Stimulated activated CD8-positive, alpha-beta memory T cell treated with anti-CD3 and anti-CD28 coated beads, Interleukin-4, amount 100 ng/mL, for 1 hour (primary cell): ENCODE data around the gene FPR1.
A peak's percentile ranks its signal among the peaks of the same experiment; 100 is the strongest.

Experiments
- DNase-seq, 2 donors: peaks; one replicate each; pipeline ENCODE4 v3.0.0-alpha.2; 2020; ENCODE audit warnings: low read depth in 2 of 2, low spot score in 1 of 2

FPR1 gene

DNA sequence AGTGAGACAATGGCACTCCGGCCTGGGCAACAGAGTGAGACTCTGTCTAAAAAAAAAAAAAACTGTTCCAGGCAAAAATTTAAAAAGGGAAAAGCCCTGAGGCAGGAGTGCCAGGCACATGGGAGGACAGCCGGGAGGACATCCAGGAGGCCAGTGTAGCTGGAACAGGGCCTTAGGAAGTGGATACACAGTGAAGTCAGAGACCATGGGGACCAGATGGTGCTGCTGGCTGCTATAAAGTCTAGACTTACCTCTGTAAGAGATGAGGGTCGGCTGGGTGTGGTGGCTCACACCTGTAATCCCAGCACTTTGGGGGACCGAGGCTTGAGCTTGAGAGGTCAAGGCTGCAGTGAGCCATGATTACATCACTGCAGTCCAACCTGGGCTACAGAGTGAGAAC is 42.9 kb downstream of the FPR1 start:
- DNase-seq, result no peak

DNA sequence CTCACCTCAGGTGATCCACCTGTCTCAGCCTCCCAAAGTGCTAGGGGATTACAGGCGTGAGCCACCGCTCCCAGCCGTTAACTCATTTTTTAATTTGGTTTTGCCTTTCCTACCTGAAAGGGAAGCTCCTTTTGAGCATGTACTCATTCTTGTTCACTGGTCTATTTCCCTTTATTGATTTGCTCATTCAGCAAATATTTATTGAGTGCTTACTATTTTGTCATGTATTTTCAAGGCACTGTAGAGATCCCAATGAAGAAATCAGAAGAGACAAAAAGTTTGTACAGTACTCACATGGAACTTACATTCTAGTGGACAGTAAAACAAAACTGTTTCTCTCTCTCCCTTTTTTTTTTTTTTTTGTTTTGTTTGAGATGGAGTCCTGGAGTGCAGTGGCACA is 44.8 kb downstream of the FPR1 start:
- DNase-seq, result no peak

DNA sequence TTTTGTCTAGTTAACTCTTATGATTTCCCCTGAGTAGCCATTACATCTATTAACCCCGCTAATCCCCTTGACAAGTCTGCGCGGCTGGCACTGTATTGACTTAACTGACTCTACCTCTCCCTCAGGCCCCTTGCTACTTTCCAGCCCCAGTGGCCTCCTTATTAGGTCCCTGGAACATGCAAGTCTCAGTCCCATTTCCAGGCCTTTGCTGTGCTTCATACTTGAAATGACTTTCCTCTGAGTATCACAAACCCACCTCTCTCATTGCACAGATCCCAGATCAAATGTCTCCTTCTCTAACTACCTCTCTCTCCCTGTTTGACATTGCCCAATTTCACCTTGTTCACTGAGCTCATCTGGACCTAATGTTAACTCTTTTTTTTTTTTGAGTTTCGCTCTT is 45.4 kb downstream of the FPR1 start:
- no peak for DNase-seq

DNA sequence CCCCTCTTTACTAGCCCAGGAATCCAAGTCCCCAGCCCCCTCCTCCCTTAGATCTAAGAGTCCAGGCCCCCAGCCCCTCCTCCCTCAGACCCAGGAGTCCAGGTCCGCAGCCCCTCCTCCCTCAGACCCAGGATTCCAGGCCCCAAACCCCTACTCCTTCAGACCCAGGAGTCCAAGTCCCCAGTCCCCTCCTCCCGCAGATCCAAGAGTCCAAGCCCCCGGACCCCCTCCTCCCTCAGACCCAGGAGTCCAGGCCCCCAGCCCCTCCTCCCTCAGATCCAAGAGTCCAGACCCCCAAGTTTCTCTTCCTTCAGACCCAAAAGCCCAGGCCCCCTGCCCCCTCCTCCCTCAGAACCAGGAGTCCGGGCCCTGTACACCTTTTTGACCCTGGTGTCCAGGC is 47.1 kb downstream of the FPR1 start:
- no peak for DNase-seq

DNA sequence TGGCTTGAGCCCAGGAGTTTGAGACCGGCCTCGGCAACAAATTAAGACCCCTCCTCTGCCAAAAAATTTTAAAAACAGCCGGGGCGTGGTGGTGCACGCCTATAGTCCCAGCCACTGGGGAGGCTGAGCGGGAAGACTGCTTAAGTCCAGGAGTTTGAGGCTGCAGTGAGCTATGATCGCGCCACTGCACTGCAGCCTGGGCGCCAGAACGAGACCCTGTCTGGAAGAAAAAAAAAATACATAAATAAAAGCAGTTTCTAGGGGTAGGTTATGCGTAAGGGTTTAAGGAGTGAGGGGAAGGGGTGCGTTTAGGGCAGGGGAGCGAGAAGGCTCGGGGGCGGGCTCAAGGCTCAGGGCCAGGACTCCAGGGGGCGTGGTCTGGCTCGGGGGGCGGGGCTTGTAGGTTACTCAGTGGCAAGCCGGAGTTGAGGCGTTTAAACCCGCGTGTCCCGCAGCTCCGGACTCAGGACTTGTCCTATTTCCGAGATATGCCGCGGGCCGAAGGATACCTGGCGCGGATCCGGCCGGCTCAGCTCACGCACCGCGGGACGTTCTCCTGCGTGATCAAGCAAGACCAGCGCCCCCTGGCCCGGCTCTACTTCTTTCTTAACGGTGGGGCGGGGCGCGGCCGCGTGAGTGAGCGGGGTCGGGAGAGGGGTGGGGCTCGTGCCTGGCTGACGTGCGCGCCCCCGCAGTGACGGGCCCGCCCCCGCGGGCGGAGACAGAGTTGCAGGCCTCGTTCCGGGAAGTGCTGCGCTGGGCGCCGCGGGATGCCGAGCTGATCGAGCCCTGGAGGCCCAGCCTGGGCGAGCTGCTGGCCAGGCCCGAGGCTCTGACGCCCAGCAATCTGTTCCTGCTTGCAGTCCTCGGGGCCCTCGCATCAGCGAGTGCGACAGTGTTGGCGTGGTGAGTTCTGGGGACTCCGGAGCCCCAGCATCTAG is 47.8 kb downstream of the FPR1 start:
- peak; percentile 91 to 95 for DNase-seq

DNA sequence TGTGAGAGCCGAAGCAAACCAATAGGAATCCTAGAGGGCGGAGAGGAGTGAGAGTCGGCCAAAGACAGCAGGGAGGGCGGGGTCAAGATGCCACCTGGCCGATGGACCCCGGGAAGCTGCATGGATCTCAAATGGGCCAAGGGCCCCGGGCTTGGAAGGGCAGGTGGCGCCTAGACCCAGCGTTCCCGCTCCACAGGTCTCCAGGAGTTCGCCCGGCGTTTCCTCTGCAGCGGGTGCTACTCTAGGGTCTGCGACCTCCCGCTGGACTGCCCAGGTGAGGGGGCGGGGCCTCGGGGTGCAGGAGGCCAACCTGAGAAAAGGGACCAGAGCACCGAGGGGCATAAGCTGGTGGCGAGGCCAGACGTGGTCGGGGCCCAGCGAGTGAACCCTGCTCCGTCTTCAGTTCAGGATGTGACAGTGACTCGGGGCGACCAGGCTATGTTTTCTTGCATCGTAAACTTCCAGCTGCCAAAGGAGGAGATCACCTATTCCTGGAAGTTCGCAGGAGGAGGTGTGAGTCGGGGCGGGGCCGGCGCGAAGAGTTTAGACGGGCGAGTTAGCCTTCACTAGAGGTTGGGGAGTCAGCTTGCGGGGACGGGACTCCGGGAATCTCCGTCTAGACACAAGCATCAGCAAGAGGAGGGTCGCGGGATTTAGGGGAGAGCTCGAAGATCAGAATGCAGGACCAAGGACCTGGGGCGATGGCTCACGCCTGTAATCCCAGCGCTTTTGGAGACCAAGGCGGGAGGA is 48.7 kb downstream of the FPR1 start:
- no peak for DNase-seq

DNA sequence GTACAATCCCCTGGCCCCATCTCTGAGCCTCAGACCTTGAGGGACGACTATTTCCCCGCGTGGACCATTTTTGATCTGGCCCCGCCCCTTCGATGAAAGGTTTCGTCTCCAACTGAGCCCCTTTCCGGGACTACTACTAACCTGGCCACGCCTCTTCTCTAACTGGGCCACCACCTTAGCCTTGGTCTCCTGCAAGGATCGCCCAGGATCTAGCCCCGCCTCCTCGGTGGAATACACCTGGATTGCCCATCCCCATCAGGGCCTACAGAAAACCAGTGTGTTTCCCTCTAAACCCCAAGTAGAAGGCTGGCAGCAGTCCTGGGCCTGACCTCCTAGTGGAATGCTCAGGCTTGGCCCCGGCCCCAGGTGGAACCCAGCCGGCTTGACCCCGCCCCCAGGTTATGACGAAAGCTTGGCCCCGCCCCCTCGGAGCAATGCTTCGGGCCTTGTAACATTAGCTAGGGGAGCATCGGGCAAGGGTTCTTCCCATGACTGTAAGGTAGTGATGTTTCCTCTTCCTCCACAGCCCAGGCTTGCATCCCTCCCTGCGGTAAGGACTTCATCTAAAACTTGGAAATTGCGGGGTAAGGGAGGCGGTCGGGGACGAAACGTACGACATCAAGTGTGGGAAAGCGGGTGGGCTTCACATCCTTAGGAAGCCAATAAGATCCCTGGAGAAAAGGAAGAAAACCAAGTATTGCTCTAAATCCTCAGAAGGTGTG is 49.4 kb downstream of the FPR1 start:
- peak in 1 of 2 donors; percentile 14 for DNase-seq

DNA sequence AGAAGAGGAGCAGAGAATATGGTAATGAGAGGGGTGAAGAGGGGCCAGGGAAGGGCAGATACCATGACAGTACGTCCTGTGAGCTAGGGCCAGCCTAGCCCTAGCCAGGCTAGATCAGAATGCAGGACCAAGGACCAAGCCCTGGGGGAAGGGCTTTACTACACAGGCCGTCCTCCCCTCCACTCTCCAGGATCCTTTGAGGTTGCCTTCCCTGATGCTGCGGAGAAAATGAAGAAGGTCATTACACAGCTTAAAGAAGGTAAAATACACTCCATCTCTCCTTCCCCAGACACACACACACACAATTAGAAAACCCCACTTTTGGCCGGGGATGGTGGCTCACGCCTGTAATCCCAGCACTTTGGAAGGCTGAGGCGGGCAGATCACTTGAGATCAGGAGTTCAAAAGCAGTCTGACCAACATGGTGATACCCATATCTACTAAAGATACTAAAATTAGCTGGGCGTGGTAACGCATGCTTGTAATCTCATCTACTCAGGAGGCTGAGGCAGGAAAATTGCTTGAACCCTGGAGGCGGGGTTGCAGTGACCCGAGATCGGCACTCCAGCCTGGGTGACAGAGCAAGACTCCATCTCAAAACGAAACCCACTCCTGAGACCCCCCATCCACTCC is 50.1 kb downstream of the FPR1 start:
- DNase-seq, result no peak

DNA sequence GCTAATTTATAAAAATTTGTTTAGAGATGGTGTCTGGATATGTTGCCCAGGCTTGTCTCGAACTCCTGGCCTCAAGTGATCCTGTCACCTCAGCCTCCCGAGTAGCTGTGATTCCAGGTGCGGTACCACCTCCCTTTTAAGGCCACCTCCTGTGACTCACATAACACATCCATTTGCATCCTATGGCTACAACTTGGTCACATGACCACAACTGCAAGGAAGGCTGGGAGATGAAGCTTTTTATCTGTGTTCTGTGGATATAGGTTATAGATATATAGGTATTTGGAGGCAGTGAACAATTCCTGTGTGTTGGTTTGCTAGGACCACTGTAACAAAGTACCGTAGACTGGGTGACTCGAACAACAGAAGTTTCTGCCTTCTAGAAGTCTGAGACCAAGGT is 52.5 kb downstream of the FPR1 start:
- DNase-seq, result no peak

DNA sequence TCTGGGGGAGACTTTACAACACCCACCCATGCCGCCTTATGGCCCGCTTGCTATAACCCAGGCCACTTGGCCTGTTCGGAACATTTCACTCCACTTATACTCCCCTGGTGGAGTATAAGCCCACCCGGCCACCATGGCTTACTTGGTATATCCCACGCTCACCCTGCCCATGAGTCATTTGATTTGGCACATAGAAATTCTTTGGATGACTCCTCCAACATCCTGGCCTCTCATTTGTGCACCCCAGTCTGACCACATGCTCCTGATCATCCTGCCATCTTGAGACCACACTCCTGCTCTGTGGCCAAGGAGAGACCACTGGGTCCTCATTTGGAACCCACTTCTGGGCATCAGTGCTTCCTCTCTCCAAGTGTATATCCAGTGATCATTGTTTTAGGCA is 53.4 kb downstream of the FPR1 start:
- DNase-seq, result no peak

DNA sequence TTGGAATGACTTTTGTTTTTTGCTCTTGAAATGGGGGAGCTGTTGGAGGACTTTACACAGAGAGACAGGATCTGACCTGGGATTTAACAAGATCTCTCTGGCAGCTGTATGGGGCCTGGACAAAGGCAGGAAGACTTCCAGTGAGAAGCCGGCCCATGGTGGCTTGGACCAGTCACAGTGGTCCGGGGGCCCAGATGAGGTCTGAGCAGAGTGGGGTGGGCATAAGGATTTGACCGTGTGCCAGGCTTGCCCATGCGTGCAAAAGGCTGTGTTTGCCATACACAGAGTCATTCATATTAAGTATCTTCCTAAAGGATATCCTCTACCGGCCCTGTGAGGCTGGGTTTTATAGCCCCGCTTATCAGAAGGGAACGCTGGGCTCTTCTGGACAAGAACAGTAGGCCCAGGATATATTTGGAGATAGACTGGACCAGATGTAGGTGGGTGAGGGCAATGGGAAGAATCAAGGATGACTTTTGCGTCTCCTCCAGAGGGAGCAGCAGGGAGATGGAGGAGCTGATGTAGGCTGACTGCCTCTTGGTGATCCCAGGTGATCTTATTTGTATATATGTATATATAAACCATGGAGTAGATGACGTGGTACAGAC is 54.4 kb downstream of the FPR1 start:
- DNase-seq, result no peak

DNA sequence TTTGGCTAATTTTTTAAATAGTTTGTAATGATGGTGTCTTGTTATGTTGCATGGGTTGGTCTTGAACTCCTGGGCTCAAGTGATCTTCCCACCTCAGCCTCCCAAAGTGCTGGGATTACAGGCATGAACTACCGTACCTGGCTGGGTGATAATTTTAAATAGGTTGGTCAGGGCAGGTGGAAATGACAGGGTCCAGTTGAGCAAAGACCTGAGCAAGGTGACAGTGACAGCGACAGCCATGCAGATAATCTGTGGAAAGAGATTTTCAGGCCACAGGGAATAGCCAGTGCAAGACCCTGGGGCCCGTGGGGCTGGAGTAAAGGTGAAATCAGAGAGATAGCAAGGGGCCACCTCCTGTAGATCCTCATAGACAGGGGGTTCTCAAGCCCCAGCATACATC is 55.1 kb downstream of the FPR1 start:
- no peak for DNase-seq
